K562 (cell line): ENCODE data around the gene SRD5A1. TPM values are rescaled to one million over a fixed set of nuclear protein-coding genes. Genes with fewer than 3 reads are reported as not detected.

Experiments used
- ATAC-seq: fragments of 200-7000 bp; cut with Tn5 transposase; 3 replicates; pipeline ENCODE4 v1.9.1; 2020; ENCODE audit warnings: moderate library complexity
- BruUV-seq: library from RNA; stranded (reverse); fragments of 400-500 nt; replicated peaks from 2 replicates; lab custom pipeline; 2021; lab: Mats Ljungman, UMichigan
- CTCF ChIA-PET: fragments of 300-600 bp; formaldehyde crosslinking; extraction: SDS; loops from one replicate; lab custom pipeline; 2021; ENCODE audit warnings: low intra/inter-chr PET ratio; lab: Yijun Ruan, JAX
- POLR2A ChIA-PET: fragments of 300-600, 350-650 bp; sonication (Branson Sonifier 250); formaldehyde crosslinking; extraction: SDS; loops from one replicate; lab custom pipeline; 2021; ENCODE audit warnings: antibody characterized with exemption, inconsistent platforms; lab: Yijun Ruan, JAX
- DNase-seq, 4 experiments: peaks; one replicate each; pipeline versions ENCODE4 v3.0.0 to v3.0.0-alpha.2; 2011 to 2018; ENCODE audit warnings: low spot score in 3 of 4, mixed read lengths in 3 of 4; ENCODE audit errors: extremely low read depth in 1 of 4
- FAIRE-seq: peaks from 2 replicates; lab custom pipeline; 2011; peaks lifted over from hg19 to GRCh38; lab: Jason Lieb, UNC
- H2AFZ ChIP-seq: 2 replicates; pipeline ENCODE4 v1.6.0; 2011; ENCODE audit warnings: low read depth, low read length, control low read depth, inconsistent platforms
- H3K27ac ChIP-seq: fragments of 200-600 bp; 3 replicates; pipeline ENCODE4 v1.8.0; 2011; ENCODE audit warnings: low read depth, mild to moderate bottlenecking, control low read depth, inconsistent platforms, low read length, moderate library complexity, mixed read lengths; ENCODE audit errors: extremely low read depth
- H3K27me3 ChIP-seq, 2 experiments: fragments of 300-600 bp in 1 of 2; 2 replicates in 1 of 2; 3 replicates in 1 of 2; pipeline versions ENCODE4 v1.6.0 to v1.8.0; 2011; ENCODE audit warnings: inconsistent platforms in 2 of 2, low read length in 2 of 2, mild to moderate bottlenecking in 1 of 2, mixed read lengths in 1 of 2, moderate library complexity in 1 of 2; ENCODE audit not compliant: control insufficient read depth in 2 of 2, insufficient read depth in 2 of 2
- H3K36me3 ChIP-seq: fragments of 300-600 bp; 3 replicates; pipeline ENCODE4 v1.8.0; 2011; ENCODE audit warnings: mild to moderate bottlenecking, low read length, inconsistent platforms; ENCODE audit not compliant: control insufficient read depth, insufficient read depth
- H3K4me1 ChIP-seq, 2 experiments: fragments of 200-600 bp in 1 of 2; replicated peaks in 1 of 2; 2 replicates in 1 of 2; 3 replicates in 1 of 2; pipeline versions ENCODE4 v1.5.1 to v1.8.0; 2011; ENCODE audit warnings: inconsistent platforms in 2 of 2, low read length in 2 of 2, mild to moderate bottlenecking in 1 of 2, mixed read lengths in 1 of 2, moderate library complexity in 1 of 2; ENCODE audit not compliant: control insufficient read depth in 2 of 2, insufficient read depth in 2 of 2
- H3K4me2 ChIP-seq: 2 replicates; pipeline ENCODE4 v1.6.1; 2011; ENCODE audit warnings: low read length, control low read depth, inconsistent platforms, mixed read lengths; ENCODE audit not compliant: insufficient read depth
- H3K4me3 ChIP-seq: fragments of 200-600 bp; sonication (generic), shearing (Covaris generic); 2 replicates; pipeline ENCODE4 v1.5.1; 2016; ENCODE audit warnings: control low read depth, inconsistent platforms
- H3K79me2 ChIP-seq: fragments of 200-600 bp; 3 replicates; pipeline ENCODE4 v1.8.0; 2011; ENCODE audit warnings: low read length, inconsistent platforms; ENCODE audit not compliant: control insufficient read depth, insufficient read depth
- H3K9ac ChIP-seq, 2 experiments: 2 replicates each; pipeline versions ENCODE4 v1.6.0 to v1.6.1; 2011; ENCODE audit warnings: low read depth in 2 of 2, low read length in 2 of 2, control low read depth in 1 of 2, inconsistent platforms in 1 of 2, mild to moderate bottlenecking in 1 of 2, mixed read lengths in 1 of 2; ENCODE audit not compliant: insufficient read depth in 1 of 2
- H3K9me1 ChIP-seq: one replicate; pipeline ENCODE4 v1.6.0; 2011; ENCODE audit warnings: inconsistent platforms, mild to moderate bottlenecking, low read length, moderate library complexity; ENCODE audit not compliant: control insufficient read depth, insufficient read depth
- H3K9me3 ChIP-seq: replicated peaks from 2 replicates; pipeline ENCODE4 v1.5.1; 2011; ENCODE audit warnings: low read depth, low read length, inconsistent platforms; ENCODE audit not compliant: control insufficient read depth, insufficient read depth
- H4K20me1 ChIP-seq: replicated peaks from 2 replicates; pipeline ENCODE4 v1.6.1; 2011; ENCODE audit warnings: low read length, inconsistent platforms, mixed read lengths; ENCODE audit not compliant: control insufficient read depth, insufficient read depth
- ADNP ChIP-seq: fragments of 200-800 bp; sonication (Bioruptor generic); IDR thresholded peaks from 2 replicates; pipeline ENCODE4 v1.6.1; 2016; ENCODE audit warnings: missing genetic modification characterization, missing compliant biosample characterization
- PRPF4 ChIP-seq: fragments of 200-400 bp; formaldehyde crosslinking; IDR thresholded peaks from one replicate; pipeline ENCODE4 v1.6.1; 2017; ENCODE audit warnings: low read length, low read depth, mild to moderate bottlenecking; ENCODE audit not compliant: insufficient read depth, poor library complexity, severe bottlenecking
- RAD51 ChIP-seq: fragments of 450-650 bp; IDR thresholded peaks from 2 replicates; pipeline ENCODE4 v1.7.1; 2016; ENCODE audit warnings: low read depth, mild to moderate bottlenecking, borderline replicate concordance
- TBL1XR1 ChIP-seq, 2 experiments: IDR thresholded peaks; 2 replicates each; pipeline ENCODE4 v1.6.1; 2012; ENCODE audit warnings: improper control_type of control experiment in 2 of 2, low read length in 2 of 2, mild to moderate bottlenecking in 1 of 2
- ZBTB8A ChIP-seq: fragments of 450-650 bp; IDR thresholded peaks from 2 replicates; pipeline ENCODE4 v1.6.1; 2018; ENCODE audit warnings: mild to moderate bottlenecking, moderate library complexity; ENCODE audit not compliant: partially characterized antibody
- ZNF24 ChIP-seq: fragments of 450-650 bp; IDR thresholded peaks from 2 replicates; pipeline ENCODE4 v1.6.1; 2016
- WGBS: fragments of 100-300 bp; shearing (Covaris generic); methylation state at CpG from one replicate; pipeline ENCODE4 v1.1.6; 2016; ENCODE audit warnings: low coverage, mixed read lengths; ENCODE audit not compliant: insufficient coverage; ENCODE audit errors: missing lambda C conversion rate; 5-methylcytosine and 5-hydroxymethylcytosine counted together
- in situ Hi-C: fragments of 300-500 bp; cut with MboI; formaldehyde crosslinking; loops from 4 replicates; pipeline ENCODE4 v1.15.0; 2018; ENCODE audit warnings: inconsistent platforms, mixed read lengths
- intact Hi-C: fragments of 100-400 bp; cut with micrococcal nuclease; formaldehyde crosslinking; loops from 2 replicates; pipeline ENCODE4 v1.14.2; 2022
- polyA plus RNA-seq, 8 experiments: library from polyadenylated mRNA; depleted of rRNA in 4 of 8; stranded (reverse) in 5 of 8; unstranded in 3 of 8; fragments of >200 nt; fragmentation: Nextera tagmentation in 2 of 8; fragmentation: Illumina TruSeq in 1 of 8; extraction: Ambion mirVana in 2 of 8; extraction: Trizol in 1 of 8; gene quantifications; 2 replicates each; pipeline versions ENCODE4 v1.2.1 to v1.2.3, GENCODE V29; 2011 to 2014; ENCODE audit warnings: inconsistent platforms in 1 of 8, missing spikeins in 1 of 8
- total RNA-seq, 7 experiments: library from RNA; depleted of rRNA in 6 of 7; stranded (reverse); fragments of >200 nt in 6 of 7; fragmentation: Illumina TruSeq in 2 of 7; extraction: Trizol in 2 of 7; gene quantifications; 2 replicates each; pipeline versions ENCODE4 v1.2.1 to v1.2.3, GENCODE V29; 2011 to 2021; ENCODE audit warnings: low replicate concordance in 1 of 7
- TF ChIP-seq, protein P1 (sequence below), 2 experiments: fragments of 150-350 bp in 1 of 2; IDR thresholded peaks; 2 replicates each; pipeline ENCODE4 v1.6.1; 2012 to 2016; ENCODE audit warnings: low read depth in 2 of 2, low read length in 2 of 2, mild to moderate bottlenecking in 1 of 2, moderate library complexity in 1 of 2

Gene SRD5A1
- total and polyA plus RNA-seq, 9 of the 15 experiments (the other 6 are each of a cell fraction or from before 2014, with no cell fraction given) = 1.3 to 22.6 (median 8.1) TPM

DNA sequence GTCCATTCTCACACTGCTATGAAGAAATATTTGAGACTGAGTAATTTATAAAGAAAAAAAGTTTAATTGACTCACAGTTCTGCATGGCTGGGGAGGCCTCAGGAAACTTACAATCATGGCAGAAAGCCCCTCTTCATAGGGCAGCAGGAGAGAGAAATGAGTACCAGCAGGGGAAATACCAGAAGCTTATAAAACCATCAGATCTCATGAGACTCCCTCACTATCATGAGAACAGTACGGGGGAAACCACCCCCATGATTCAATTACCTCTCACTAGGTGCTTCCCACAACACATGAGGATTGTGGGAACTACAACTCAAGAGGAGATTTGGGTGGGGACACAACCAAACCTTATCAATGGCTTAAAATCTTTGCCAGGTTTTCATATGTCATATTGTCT, 59.7 kb downstream of the SRD5A1 start:
- Histone ChIP-seq H3K4me1 (no peaks in the 10 kb centered on the region), H3K27ac (no peak overlapping the region), H3K79me2 (no peaks in the 10 kb centered on the region), H3K9me1 (no peaks in the 10 kb centered on the region), H3K9me3 (no peaks in the 10 kb centered on the region), H3K27me3 (peaks cover 7 to 10% of the 10 kb centered on the region in 2 experiments; a peak in 3 of 5 replicates), H2AFZ (no peak overlapping the region), H3K4me3 (no peak overlapping the region), H3K36me3 (no peaks in the 10 kb centered on the region), H3K4me2 (no peak overlapping the region), H4K20me1 (no peaks in the 10 kb centered on the region), H3K9ac (no peak overlapping the region)
- in situ Hi-C loops = no loop called here
- ChIA-PET CTCF (no interaction called here), POLR2A (interaction anchor here (1.6 kb wide), 1 partner anchor 12 kb away, joined by 3 read pairs; no protein-coding TSS in a partner anchor)
- TF ChIP-seq PRPF4 (no peak), ZBTB8A (no peak), ZNF24 (no peak), ADNP (tag) (no peak), RAD51 (no peak), TBL1XR1 (IDR thresholded peaks at IDR 0.05; ENCODE audit: low read length in 2 of 2) (no peak)
- TF ChIP-seq, protein P1, sequence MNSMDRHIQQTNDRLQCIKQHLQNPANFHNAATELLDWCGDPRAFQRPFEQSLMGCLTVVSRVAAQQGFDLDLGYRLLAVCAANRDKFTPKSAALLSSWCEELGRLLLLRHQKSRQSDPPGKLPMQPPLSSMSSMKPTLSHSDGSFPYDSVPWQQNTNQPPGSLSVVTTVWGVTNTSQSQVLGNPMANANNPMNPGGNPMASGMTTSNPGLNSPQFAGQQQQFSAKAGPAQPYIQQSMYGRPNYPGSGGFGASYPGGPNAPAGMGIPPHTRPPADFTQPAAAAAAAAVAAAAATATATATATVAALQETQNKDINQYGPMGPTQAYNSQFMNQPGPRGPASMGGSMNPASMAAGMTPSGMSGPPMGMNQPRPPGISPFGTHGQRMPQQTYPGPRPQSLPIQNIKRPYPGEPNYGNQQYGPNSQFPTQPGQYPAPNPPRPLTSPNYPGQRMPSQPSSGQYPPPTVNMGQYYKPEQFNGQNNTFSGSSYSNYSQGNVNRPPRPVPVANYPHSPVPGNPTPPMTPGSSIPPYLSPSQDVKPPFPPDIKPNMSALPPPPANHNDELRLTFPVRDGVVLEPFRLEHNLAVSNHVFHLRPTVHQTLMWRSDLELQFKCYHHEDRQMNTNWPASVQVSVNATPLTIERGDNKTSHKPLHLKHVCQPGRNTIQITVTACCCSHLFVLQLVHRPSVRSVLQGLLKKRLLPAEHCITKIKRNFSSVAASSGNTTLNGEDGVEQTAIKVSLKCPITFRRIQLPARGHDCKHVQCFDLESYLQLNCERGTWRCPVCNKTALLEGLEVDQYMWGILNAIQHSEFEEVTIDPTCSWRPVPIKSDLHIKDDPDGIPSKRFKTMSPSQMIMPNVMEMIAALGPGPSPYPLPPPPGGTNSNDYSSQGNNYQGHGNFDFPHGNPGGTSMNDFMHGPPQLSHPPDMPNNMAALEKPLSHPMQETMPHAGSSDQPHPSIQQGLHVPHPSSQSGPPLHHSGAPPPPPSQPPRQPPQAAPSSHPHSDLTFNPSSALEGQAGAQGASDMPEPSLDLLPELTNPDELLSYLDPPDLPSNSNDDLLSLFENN (IDR thresholded peaks at IDR 0.05; ENCODE audit: low read depth in 2 of 2, low read length in 2 of 2) = no peak
- no TSS peak for BruUV-seq
- WGBS = 0% methylated on average over 1 of the region's 1 CpG
- intact Hi-C loops = no loop called here
- ATAC-seq (no peak), FAIRE-seq (no peak), DNase-seq (no peak)
